ENCODE results near the gene STX8. TPM values are rescaled to one million over a fixed set of nuclear protein-coding genes. Genes with fewer than 3 reads are reported as not detected.
A peak's percentile ranks its signal among the peaks of the same experiment; 100 is the strongest.

Gene STX8
- total and polyA plus RNA-seq, 8 donors: 21.6 to 559 (median 75.0) TPM

DNA sequence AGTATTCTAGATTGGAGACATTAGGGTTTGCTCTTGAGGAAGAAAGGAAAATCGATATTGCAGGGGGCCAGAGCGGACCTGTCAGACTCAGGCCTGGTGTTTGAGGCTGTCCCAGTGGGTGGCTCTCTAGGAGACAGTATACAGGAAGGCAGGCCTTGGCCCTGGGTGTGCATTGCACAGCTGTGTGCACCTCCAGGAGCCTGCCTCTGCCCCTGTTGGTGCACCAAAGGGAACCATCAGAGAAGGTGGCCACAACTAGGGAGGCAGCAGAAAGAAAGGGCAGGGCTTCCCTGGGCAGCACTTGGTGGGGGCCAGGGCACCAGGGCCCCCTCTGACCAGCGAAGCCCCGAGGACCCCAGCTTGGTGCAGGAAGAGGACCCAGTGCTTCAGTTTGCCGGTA is 366.3 kb downstream of the STX8 start:
- H3K9me3 ChIP-seq: no peaks in the 10 kb centered on the region
- intact Hi-C loops (cut with DNase I; ENCODE audit: low total_unique reads): no loop called here
- H3K4me3 ChIP-seq: no peak overlapping the region
- H3K27me3 ChIP-seq: no peaks in the 10 kb centered on the region
- H3K27ac ChIP-seq: no peak overlapping the region
- TF ChIP-seq EP300 (IDR thresholded peaks at IDR 0.05): no peak
- TF ChIP-seq, protein P1, sequence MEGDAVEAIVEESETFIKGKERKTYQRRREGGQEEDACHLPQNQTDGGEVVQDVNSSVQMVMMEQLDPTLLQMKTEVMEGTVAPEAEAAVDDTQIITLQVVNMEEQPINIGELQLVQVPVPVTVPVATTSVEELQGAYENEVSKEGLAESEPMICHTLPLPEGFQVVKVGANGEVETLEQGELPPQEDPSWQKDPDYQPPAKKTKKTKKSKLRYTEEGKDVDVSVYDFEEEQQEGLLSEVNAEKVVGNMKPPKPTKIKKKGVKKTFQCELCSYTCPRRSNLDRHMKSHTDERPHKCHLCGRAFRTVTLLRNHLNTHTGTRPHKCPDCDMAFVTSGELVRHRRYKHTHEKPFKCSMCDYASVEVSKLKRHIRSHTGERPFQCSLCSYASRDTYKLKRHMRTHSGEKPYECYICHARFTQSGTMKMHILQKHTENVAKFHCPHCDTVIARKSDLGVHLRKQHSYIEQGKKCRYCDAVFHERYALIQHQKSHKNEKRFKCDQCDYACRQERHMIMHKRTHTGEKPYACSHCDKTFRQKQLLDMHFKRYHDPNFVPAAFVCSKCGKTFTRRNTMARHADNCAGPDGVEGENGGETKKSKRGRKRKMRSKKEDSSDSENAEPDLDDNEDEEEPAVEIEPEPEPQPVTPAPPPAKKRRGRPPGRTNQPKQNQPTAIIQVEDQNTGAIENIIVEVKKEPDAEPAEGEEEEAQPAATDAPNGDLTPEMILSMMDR (IDR thresholded peaks at IDR 0.05): no peak
- TF ChIP-seq POLR2AphosphoS5 (IDR thresholded peaks at IDR 0.05): no peak
- no peak for TF ChIP-seq POLR2A (IDR thresholded peaks at IDR 0.05)
- peaks cover 5 to 26% (median 14%) of the 10 kb centered on the region in 4 donors for H3K4me1 ChIP-seq
- 85 to 97% (median 93%) methylated on average over 5 of the region's 5 CpGs for WGBS, 5 donors
- no peak for DNase-seq
- no peaks in the 10 kb centered on the region for H3K36me3 ChIP-seq

DNA sequence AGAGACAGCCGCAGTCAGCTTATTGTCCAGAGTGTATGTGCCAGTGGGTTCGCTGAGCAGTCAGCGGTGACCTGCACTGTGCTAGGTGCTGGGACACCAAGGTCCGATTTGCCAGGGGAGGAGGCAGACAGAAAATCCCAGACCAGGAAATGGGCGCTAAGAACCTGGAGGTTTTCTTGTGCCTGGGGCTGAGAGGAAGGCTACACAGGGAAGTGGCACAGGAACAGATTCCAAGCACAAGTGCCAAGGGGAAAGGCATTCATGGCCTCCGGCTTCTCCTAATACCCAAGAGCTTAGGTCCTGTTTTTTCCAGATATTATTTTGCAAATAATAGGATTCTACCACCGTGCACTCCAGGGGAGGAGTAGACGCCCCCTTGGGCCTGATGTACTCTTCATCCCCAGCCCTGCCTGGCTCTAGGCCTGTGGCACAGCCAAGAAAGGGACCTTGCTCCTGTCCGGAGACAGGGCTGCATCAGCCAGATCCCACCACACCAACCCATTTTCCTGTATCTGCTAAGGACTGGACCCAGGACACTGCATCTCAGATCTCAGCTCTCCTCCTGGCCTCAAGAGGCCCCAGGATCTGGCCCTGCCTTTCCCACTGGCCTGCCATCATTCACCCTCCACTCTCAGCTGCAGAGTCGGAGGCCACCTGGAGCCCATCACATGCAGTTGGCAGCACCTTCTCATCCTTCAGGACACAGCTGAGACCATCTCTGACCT is 367.1 kb downstream of the STX8 start:
- intact Hi-C loops (cut with DNase I; ENCODE audit: low total_unique reads): no loop called here
- no peaks in the 10 kb centered on the region for H3K9me3 ChIP-seq
- no peaks in the 10 kb centered on the region for H3K36me3 ChIP-seq
- TF ChIP-seq EP300 (IDR thresholded peaks at IDR 0.05) (no peak), POLR2AphosphoS5 (IDR thresholded peaks at IDR 0.05) (no peak), POLR2A (IDR thresholded peaks at IDR 0.05) (no peak)
- TF ChIP-seq, protein P1 (IDR thresholded peaks at IDR 0.05): no peak
- DNase-seq: no peak
- no peak overlapping the region for H3K4me3 ChIP-seq
- H3K27ac ChIP-seq: no peak overlapping the region
- H3K4me1 ChIP-seq: peaks cover 5 to 26% (median 14%) of the 10 kb centered on the region in 4 donors
- WGBS, 5 donors: 90 to 98% (median 93%) methylated on average over 10 of the region's 10 CpGs
- no peaks in the 10 kb centered on the region for H3K27me3 ChIP-seq

DNA sequence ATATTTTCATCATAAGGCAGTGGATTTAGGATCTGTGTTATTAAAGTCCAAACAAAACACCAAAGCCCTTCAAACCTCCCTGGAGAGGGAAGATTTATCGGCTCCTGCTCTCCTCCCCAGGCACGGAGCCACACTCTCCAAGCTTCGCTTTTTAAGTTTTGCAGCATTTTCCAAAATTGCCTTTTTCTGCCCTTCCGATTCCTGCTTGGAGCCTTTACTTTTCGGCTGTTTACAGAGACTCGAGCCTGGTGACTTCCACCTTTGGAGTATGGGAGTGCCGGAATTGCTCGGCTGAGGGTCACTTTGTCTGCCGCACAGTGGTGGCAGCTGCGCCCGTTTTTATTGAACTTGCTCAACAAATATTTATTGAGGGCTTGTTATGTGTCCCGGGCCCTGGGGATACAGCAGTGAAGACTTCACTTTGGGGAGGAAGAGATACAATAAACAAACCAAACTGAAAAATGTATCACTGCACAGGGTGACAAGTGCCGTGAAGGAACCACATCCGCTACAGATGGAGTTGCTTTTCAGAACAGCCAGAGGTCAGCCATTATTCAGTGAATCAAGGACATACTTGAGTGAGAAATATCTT is 368.8 kb downstream of the STX8 start:
- no peak overlapping the region for H3K4me3 ChIP-seq

DNA sequence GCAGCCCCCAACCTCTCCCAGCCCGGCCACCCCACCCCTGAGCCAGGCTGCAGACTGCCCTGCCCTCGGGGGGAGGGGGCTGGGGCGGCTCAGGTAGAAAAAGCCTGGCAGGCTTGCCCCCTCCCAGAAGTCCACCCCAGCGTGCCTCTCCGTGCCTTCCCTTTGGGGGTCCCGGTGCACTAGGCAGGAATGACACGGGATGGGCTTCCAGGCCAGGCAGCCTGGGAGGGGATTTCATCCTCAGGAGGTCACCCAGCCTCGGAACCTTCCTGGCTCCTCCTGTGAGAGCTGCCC is 369.3 kb downstream of the STX8 start:
- H3K4me3 ChIP-seq: no peak overlapping the region
- no peak for TF ChIP-seq EP300 (IDR thresholded peaks at IDR 0.05)
- TF ChIP-seq POLR2A (IDR thresholded peaks at IDR 0.05): no peak
- TF ChIP-seq, protein P1 (IDR thresholded peaks at IDR 0.05): no peak
- no peak for TF ChIP-seq POLR2AphosphoS5 (IDR thresholded peaks at IDR 0.05)

More for the DNA sequence above, 368.8 kb downstream of the STX8 start:
- Histone ChIP-seq H3K9me3 (no peaks in the 10 kb centered on the region), H3K4me1 (peaks cover 5 to 26% (median 14%) of the 10 kb centered on the region in 4 donors), H3K27ac (peak overlapping the region in 3 of 5 donors; percentile 27 to 52 (median 45)), H3K36me3 (no peaks in the 10 kb centered on the region), H3K27me3 (no peaks in the 10 kb centered on the region)
- DNase-seq: peak in 1 of 2 donors; percentile 53
- TF ChIP-seq EP300 (IDR thresholded peaks at IDR 0.05): no peak
- TF ChIP-seq POLR2AphosphoS5 (IDR thresholded peaks at IDR 0.05): no peak
- TF ChIP-seq, protein P1 (IDR thresholded peaks at IDR 0.05): no peak
- no peak for TF ChIP-seq POLR2A (IDR thresholded peaks at IDR 0.05)
- intact Hi-C loops (cut with DNase I; ENCODE audit: low total_unique reads): no loop called here
- WGBS, 5 donors: 20 to 30% (median 25%) methylated on average over 14 of the region's 14 CpGs

More for the DNA sequence above, 369.3 kb downstream of the STX8 start:
- Histone ChIP-seq H3K9me3 (no peaks in the 10 kb centered on the region), H3K4me1 (peaks cover 5 to 26% (median 14%) of the 10 kb centered on the region in 4 donors), H3K36me3 (no peaks in the 10 kb centered on the region), H3K27ac (peak overlapping the region in 3 of 5 donors; percentile 27 to 52 (median 45)), H3K27me3 (no peaks in the 10 kb centered on the region)
- intact Hi-C loops (cut with DNase I; ENCODE audit: low total_unique reads): no loop called here
- 56 to 61% (median 57%) methylated on average over 8 of the region's 8 CpGs for WGBS, 5 donors
- DNase-seq: no peak

Data from stomach (tissue), 9 donors.